OCI-LY1 (cell line): ENCODE data around the gene SPRED3.

Source experiments
- H2AFZ ChIP-seq: fragments of 200-600 bp; sonication (generic), shearing (Covaris generic); 2 replicates; pipeline ENCODE4 v1.6.0; 2014; ENCODE audit warnings: antibody characterized with exemption, mild to moderate bottlenecking, low read length
- H3F3A ChIP-seq: fragments of 200-600 bp; sonication (generic), shearing (Covaris generic); 2 replicates; pipeline ENCODE4 v1.6.0; 2014; ENCODE audit warnings: mild to moderate bottlenecking, antibody characterized with exemption, low read length, moderate library complexity; ENCODE audit not compliant: insufficient read depth
- H3K27ac ChIP-seq: fragments of 200-600 bp; sonication (generic); 2 replicates; pipeline ENCODE4 v1.5.1; 2014; ENCODE audit warnings: low read length, mixed run types, mild to moderate bottlenecking, low read depth; ENCODE audit not compliant: poor library complexity, severe bottlenecking
- H3K27me3 ChIP-seq: fragments of 200-600 bp; sonication (generic); 2 replicates; pipeline ENCODE4 v1.6.0; 2014; ENCODE audit warnings: antibody characterized with exemption, mild to moderate bottlenecking, low read length, moderate library complexity; ENCODE audit not compliant: insufficient read depth
- H3K36me3 ChIP-seq: fragments of 200-600 bp; sonication (generic); 2 replicates; pipeline ENCODE4 v1.6.1; 2014; ENCODE audit warnings: mild to moderate bottlenecking, antibody characterized with exemption, low read length, moderate library complexity, mixed read lengths; ENCODE audit not compliant: insufficient read depth
- H3K4me1 ChIP-seq: fragments of 200-600 bp; sonication (generic); 2 replicates; pipeline ENCODE4 v1.5.1; 2014; ENCODE audit warnings: mild to moderate bottlenecking, low read length, moderate library complexity; ENCODE audit not compliant: insufficient read depth, severe bottlenecking
- H3K4me2 ChIP-seq: fragments of 200-600 bp; sonication (generic), shearing (Covaris generic); 2 replicates; pipeline ENCODE4 v1.6.1; 2014; ENCODE audit warnings: low read length
- H3K4me3 ChIP-seq: fragments of 200-600 bp; sonication (generic); 2 replicates; pipeline ENCODE4 v1.5.1; 2014; ENCODE audit warnings: low read length, low read depth, mild to moderate bottlenecking, mixed read lengths; ENCODE audit not compliant: poor library complexity, severe bottlenecking
- H3K79me2 ChIP-seq: fragments of 200-600 bp; shearing (Covaris generic); 2 replicates; pipeline ENCODE4 v1.6.1; 2016; ENCODE audit warnings: mixed run types, low read length, mixed read lengths; ENCODE audit not compliant: insufficient read depth
- H3K9ac ChIP-seq: fragments of 200-600 bp; sonication (generic), shearing (Covaris generic); 2 replicates; pipeline ENCODE4 v1.6.1; 2014; ENCODE audit warnings: mild to moderate bottlenecking, low read length, mixed read lengths
- H3K9me2 ChIP-seq: fragments of 200-600 bp; sonication (generic), shearing (Covaris generic); 2 replicates; pipeline ENCODE4 v1.6.1; 2014; ENCODE audit warnings: low read depth, mild to moderate bottlenecking, low read length, mixed read lengths
- H3K9me3 ChIP-seq: fragments of 200-600 bp; shearing (Covaris generic); 2 replicates; pipeline ENCODE4 v1.6.1; 2014; ENCODE audit warnings: low read length, mixed read lengths
- H4K20me1 ChIP-seq: fragments of 200-600 bp; sonication (generic), shearing (Covaris generic); 2 replicates; pipeline ENCODE4 v1.6.0; 2016; ENCODE audit warnings: mild to moderate bottlenecking, low read length; ENCODE audit not compliant: insufficient read depth
- CTCF ChIP-seq: fragments of 200-600 bp; sonication (generic), shearing (Covaris generic); IDR thresholded peaks from 2 replicates; pipeline ENCODE4 v1.5.1; 2017; ENCODE audit warnings: mild to moderate bottlenecking, antibody characterized with exemption, low read length, moderate library complexity, mixed read lengths
- EZH2 ChIP-seq: fragments of 200-600 bp; sonication (generic), shearing (Covaris generic); IDR thresholded peaks from 2 replicates; pipeline ENCODE4 v1.8.0; 2017; ENCODE audit warnings: borderline replicate concordance, mixed run types, mild to moderate bottlenecking, antibody characterized with exemption, low read length, moderate library complexity, mixed read lengths

Gene SPRED3

GRCh38 chr19:38421856-38422255 lies 33.4 kb downstream of the SPRED3 start:
- no peaks in the 10 kb centered on the region for H4K20me1 ChIP-seq
- TF ChIP-seq EZH2 (no peak), CTCF (no peak)
- H3K9me3 ChIP-seq, result no peaks in the 10 kb centered on the region
- H2AFZ ChIP-seq, result no peak overlapping the region
- H3K27me3 ChIP-seq, result no peaks in the 10 kb centered on the region
- H3K4me3 ChIP-seq, result no peak overlapping the region
- no peak overlapping the region for H3K9ac ChIP-seq
- no peaks in the 10 kb centered on the region for H3K9me2 ChIP-seq
- no peaks in the 10 kb centered on the region for H3K36me3 ChIP-seq
- no peaks in the 10 kb centered on the region for H3K79me2 ChIP-seq
- H3F3A ChIP-seq, result no peaks in the 10 kb centered on the region
- no peak overlapping the region for H3K27ac ChIP-seq
- no peak overlapping the region for H3K4me2 ChIP-seq
- H3K4me1 ChIP-seq, result peaks cover 21% of the 10 kb centered on the region

GRCh38 chr19:38422438-38422837 lies 33.9 kb downstream of the SPRED3 start:
- Histone ChIP-seq H2AFZ (no peak overlapping the region), H3K4me2 (no peak overlapping the region), H3K4me1 (peaks cover 23% of the 10 kb centered on the region), H3F3A (no peaks in the 10 kb centered on the region), H3K79me2 (no peaks in the 10 kb centered on the region), H3K27me3 (no peaks in the 10 kb centered on the region), H3K9me3 (no peaks in the 10 kb centered on the region), H3K9ac (no peak overlapping the region), H4K20me1 (no peaks in the 10 kb centered on the region), H3K27ac (no peak overlapping the region), H3K4me3 (no peak overlapping the region), H3K36me3 (no peaks in the 10 kb centered on the region), H3K9me2 (no peaks in the 10 kb centered on the region)
- TF ChIP-seq EZH2 (no peak), CTCF (no peak)

- Histone ChIP-seq H3K9ac (no peak overlapping the region), H3K79me2 (no peaks in the 10 kb centered on the region), H3K36me3 (no peaks in the 10 kb centered on the region), H3K9me3 (no peaks in the 10 kb centered on the region), H3K27me3 (no peaks in the 10 kb centered on the region), H2AFZ (no peak overlapping the region), H3K9me2 (no peaks in the 10 kb centered on the region), H3K27ac (no peak overlapping the region), H4K20me1 (no peaks in the 10 kb centered on the region), H3F3A (no peaks in the 10 kb centered on the region), H3K4me2 (no peak overlapping the region), H3K4me3 (no peak overlapping the region), H3K4me1 (peaks cover 21% of the 10 kb centered on the region)
- TF ChIP-seq EZH2 (no peak), CTCF (no peak)
Measured at GRCh38 chr19:38424272-38424671, 35.8 kb downstream of the SPRED3 start.
